Measurements from ENCODE around the gene TMEFF1.

DNA sequence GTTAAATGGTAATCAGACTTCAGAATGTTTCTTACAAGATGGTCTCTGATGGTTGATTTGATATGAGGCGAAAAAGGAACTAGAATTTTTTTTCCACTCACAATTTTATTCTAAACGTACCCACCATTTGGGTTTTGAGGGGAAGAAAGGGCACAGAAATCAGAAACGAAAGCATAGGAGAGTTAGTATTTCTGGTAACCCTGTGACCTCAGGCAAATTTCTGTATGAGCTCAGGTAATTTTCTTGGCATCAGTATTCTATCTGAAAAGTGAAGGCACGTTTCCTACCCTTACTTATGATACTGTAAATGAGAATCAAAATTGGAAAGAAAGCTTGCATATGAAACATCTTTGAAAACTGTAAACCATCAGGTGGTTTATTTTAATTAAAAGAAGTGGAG is 26.5 kb downstream of the TMEFF1 start:
- TF ChIP-seq, protein P1, sequence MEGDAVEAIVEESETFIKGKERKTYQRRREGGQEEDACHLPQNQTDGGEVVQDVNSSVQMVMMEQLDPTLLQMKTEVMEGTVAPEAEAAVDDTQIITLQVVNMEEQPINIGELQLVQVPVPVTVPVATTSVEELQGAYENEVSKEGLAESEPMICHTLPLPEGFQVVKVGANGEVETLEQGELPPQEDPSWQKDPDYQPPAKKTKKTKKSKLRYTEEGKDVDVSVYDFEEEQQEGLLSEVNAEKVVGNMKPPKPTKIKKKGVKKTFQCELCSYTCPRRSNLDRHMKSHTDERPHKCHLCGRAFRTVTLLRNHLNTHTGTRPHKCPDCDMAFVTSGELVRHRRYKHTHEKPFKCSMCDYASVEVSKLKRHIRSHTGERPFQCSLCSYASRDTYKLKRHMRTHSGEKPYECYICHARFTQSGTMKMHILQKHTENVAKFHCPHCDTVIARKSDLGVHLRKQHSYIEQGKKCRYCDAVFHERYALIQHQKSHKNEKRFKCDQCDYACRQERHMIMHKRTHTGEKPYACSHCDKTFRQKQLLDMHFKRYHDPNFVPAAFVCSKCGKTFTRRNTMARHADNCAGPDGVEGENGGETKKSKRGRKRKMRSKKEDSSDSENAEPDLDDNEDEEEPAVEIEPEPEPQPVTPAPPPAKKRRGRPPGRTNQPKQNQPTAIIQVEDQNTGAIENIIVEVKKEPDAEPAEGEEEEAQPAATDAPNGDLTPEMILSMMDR (IDR thresholded peaks at IDR 0.05; ENCODE audit: insufficient read depth, low read depth, low read length), result no peak
- no peak for TF ChIP-seq EZH2 (IDR thresholded peaks at IDR 0.05; ENCODE audit: insufficient read depth, low read length)

All from astrocyte (in vitro differentiated cells and primary cell).